Esophagus muscularis mucosa (tissue), 4 donors: ENCODE results near the gene INTS6L. TPM values are rescaled to one million over a fixed set of nuclear protein-coding genes. Genes with fewer than 3 reads are reported as not detected.

Experiments used
- DNase-seq: peaks from one replicate; pipeline ENCODE4 v3.0.0-alpha.2; 2017; ENCODE audit errors: extremely low spot score
- H3K27ac ChIP-seq, 4 donors: fragments of 200-600 bp; sonication (generic); replicated peaks in 1 of 4; 1 replicate in 3 of 4; 2 replicates in 1 of 4; pipeline ENCODE4 v1.5.1; 2016 to 2019; ENCODE audit warnings: mild to moderate bottlenecking in 1 of 4
- H3K27me3 ChIP-seq, 4 donors: fragments of 200-600 bp; sonication (generic); one replicate each; pipeline versions ENCODE4 v1.5.1 to v1.6.0; 2016 to 2019
- H3K36me3 ChIP-seq, 4 donors: fragments of 200-600 bp; sonication (generic); one replicate each; pipeline ENCODE4 v1.5.1; 2016 to 2019
- H3K4me1 ChIP-seq, 4 donors: fragments of 200-600 bp; sonication (generic); one replicate each; pipeline ENCODE4 v1.5.1; 2016 to 2019
- H3K4me3 ChIP-seq, 4 donors: fragments of 200-600 bp; sonication (generic); 1 replicate in 2 of 4; 2 replicates in 2 of 4; pipeline ENCODE4 v1.5.1; 2016 to 2019; ENCODE audit warnings: mild to moderate bottlenecking in 4 of 4, moderate library complexity in 1 of 4
- H3K9me3 ChIP-seq, 4 donors: fragments of 200-600 bp; sonication (generic); 1 replicate in 3 of 4; 2 replicates in 1 of 4; pipeline ENCODE4 v1.5.1; 2016 to 2019
- CTCF ChIP-seq, 3 experiments: fragments of 200-600 bp in 2 of 3; fragments of 450-650 bp in 1 of 3; sonication (generic) in 2 of 3; IDR thresholded peaks; one replicate each; pipeline ENCODE4 v1.5.1; 2017 to 2019; ENCODE audit warnings: antibody characterized with exemption in 3 of 3, mild to moderate bottlenecking in 2 of 3, moderate library complexity in 1 of 3
- EP300 ChIP-seq: sonication (generic); formaldehyde crosslinking; IDR thresholded peaks from one replicate; pipeline ENCODE4 v1.6.1; 2017; ENCODE audit warnings: antibody characterized with exemption
- POLR2A ChIP-seq: fragments of 450-650 bp; IDR thresholded peaks from one replicate; pipeline ENCODE4 v1.6.1; 2017; ENCODE audit warnings: antibody characterized with exemption, moderate library complexity, mild to moderate bottlenecking, low read depth
- POLR2AphosphoS5 ChIP-seq, 2 donors: sonication (generic); formaldehyde crosslinking; IDR thresholded peaks; one replicate each; pipeline ENCODE4 v1.6.1; 2017; ENCODE audit warnings: antibody characterized with exemption in 2 of 2
- WGBS: methylation state at CpG from one replicate; pipeline ENCODE4 v1.1.5; 2018; 5-methylcytosine and 5-hydroxymethylcytosine counted together
- intact Hi-C: fragments of 100-400 bp; cut with DNase I; formaldehyde crosslinking; loops from one replicate; pipeline ENCODE4 v1.15.1; 2023
- total RNA-seq, 4 donors: library from RNA; depleted of rRNA; stranded (reverse); fragments of >200 nt; gene quantifications; one replicate each; pipeline versions ENCODE4 v1.1.0 to v1.2.1, GENCODE V29; 2016

Gene INTS6L
- total RNA-seq: 1 to 10 TPM; 6.3 to 8.3 (median 7.2) TPM

GRCh38 chrX:135520553-135521404 is at the start of gene INTS6L:
Gene INTS6L (plus strand): TSS chrX:135520660. CDS start chrX:135520993, 333 bp downstream.
- no peaks in the 10 kb centered on the region for H3K9me3 ChIP-seq
- H3K4me1 ChIP-seq: peaks cover 0 to 15% (median 9%) of the 10 kb centered on the region in 4 donors
- TF ChIP-seq POLR2A: peak; percentile 71
- peak; percentile 97 to 99 for TF ChIP-seq POLR2AphosphoS5 (IDR thresholded peaks at IDR 0.05)
- no peak for TF ChIP-seq EP300
- TF ChIP-seq CTCF (IDR thresholded peaks at IDR 0.05): no peak
- DNase-seq: peak; percentile 94
- H3K4me3 ChIP-seq: peak within 1 kb of the TSS; percentile 74 to 83 (median 79)
- intact Hi-C loops: no loop called here
- H3K36me3 ChIP-seq: no peaks in the 10 kb centered on the region
- H3K27me3 ChIP-seq: no peaks in the 10 kb centered on the region
- H3K27ac ChIP-seq: peak within 1 kb of the TSS; percentile 93 to 95 (median 95)
- 54% methylated on average over 11 of the region's 50 CpGs for WGBS

- intact Hi-C loops: no loop called here
- no peaks in the 10 kb centered on the region for H3K9me3 ChIP-seq
- no peaks in the 10 kb centered on the region for H3K36me3 ChIP-seq
- WGBS: 66% methylated on average over 3 of the region's 3 CpGs
- TF ChIP-seq CTCF (IDR thresholded peaks at IDR 0.05): no peak
- no peak for TF ChIP-seq EP300
- no peak for TF ChIP-seq POLR2A
- TF ChIP-seq POLR2AphosphoS5 (IDR thresholded peaks at IDR 0.05): no peak
- no peak overlapping the region for H3K27ac ChIP-seq
- DNase-seq: no peak
- no peaks in the 10 kb centered on the region for H3K27me3 ChIP-seq
- H3K4me3 ChIP-seq: no peak overlapping the region
- H3K4me1 ChIP-seq: no peaks in the 10 kb centered on the region
Observed at GRCh38 chrX:135476378-135476777, 44.1 kb upstream of the INTS6L start.

GRCh38 chrX:135477576-135477975 is 42.9 kb upstream of the INTS6L start:
- Histone ChIP-seq H3K36me3 (no peaks in the 10 kb centered on the region), H3K27me3 (no peaks in the 10 kb centered on the region), H3K27ac (no peak overlapping the region), H3K4me1 (no peaks in the 10 kb centered on the region), H3K9me3 (no peaks in the 10 kb centered on the region), H3K4me3 (no peak overlapping the region)
- DNase-seq: no peak
- WGBS: 24% methylated on average over 3 of the region's 3 CpGs
- TF ChIP-seq POLR2AphosphoS5 (IDR thresholded peaks at IDR 0.05): no peak
- no peak for TF ChIP-seq POLR2A
- TF ChIP-seq CTCF (IDR thresholded peaks at IDR 0.05): peak; percentile 16 to 31 (median 21)
- TF ChIP-seq EP300: no peak
- intact Hi-C loops: no loop called here

GRCh38 chrX:135480076-135480475 is 40.4 kb upstream of the INTS6L start:
- no peak for DNase-seq
- Histone ChIP-seq H3K4me1 (no peaks in the 10 kb centered on the region), H3K4me3 (no peak overlapping the region), H3K27ac (no peak overlapping the region), H3K27me3 (no peaks in the 10 kb centered on the region), H3K36me3 (no peaks in the 10 kb centered on the region), H3K9me3 (no peaks in the 10 kb centered on the region)
- TF ChIP-seq CTCF (IDR thresholded peaks at IDR 0.05) (no peak), POLR2AphosphoS5 (IDR thresholded peaks at IDR 0.05) (no peak), EP300 (no peak), POLR2A (no peak)
- 73% methylated on average over 7 of the region's 7 CpGs for WGBS
- intact Hi-C loops: loop anchor here (5.0 kb wide), 1 partner anchor 92 kb away; no protein-coding TSS in a partner anchor
